DLD1 (cell line): Measurements from ENCODE around the gene PLA2G12A.
"Not testable (repeated sequence)": the region's sequence is repeated elsewhere in the genome, so short reads cannot be mapped to it uniquely, and the experiment has no call there.

Source experiments
- in situ Hi-C: cut with HindIII; loops from 2 replicates; pipeline ENCODE4 v1.10.0; 2017; ENCODE audit warnings: low sequenced_read_pairs

Gene PLA2G12A

DNA sequence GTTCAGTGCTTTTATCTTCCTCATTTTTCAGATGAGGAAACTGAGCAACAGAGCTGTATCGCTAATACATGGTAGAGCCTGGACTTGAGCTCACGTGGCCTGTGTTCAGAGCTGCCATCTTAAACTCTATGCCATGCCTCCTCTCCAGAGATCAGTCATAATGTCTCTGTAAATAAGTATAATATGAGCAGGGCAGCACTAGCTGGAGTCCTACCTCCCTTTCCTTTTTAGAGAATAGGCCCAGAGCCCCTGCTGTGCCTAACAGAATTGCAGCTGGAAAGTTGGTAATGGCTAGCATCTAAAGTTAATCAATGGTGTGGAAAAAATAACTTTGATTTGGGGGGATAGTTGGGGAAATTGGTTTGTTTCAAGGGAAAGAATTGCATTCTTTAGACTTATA, 47.0 kb downstream of the PLA2G12A start:
- in situ Hi-C loops = no loop called here

DNA sequence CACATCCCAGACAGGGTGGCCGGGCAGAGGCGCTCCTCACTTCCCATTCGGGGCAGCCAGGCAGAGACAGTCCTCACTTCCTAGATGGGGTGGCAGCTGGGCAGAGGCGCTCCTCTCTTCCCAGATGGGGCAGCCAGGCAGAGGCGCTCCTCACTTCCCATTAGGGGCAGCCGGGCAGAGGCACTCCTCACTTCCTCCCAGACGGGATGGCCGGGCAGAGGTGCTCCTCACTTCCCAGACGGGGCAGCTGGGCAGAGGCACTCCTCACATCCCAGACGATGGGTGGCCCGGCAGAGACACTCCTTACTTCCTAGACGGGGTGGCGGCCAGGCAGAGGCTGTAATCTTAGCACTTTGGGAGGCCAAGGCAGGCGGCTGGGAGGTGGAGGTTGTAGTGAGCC, 50.9 kb downstream of the PLA2G12A start:
- in situ Hi-C loops = not testable (repeated sequence)

- in situ Hi-C loops = not testable (repeated sequence)
These were observed 51.4 kb downstream of the PLA2G12A start for GRCh38 chr4:109678472-109678871.

GRCh38 chr4:109676886-109677285, 53.0 kb downstream of the PLA2G12A start:
- in situ Hi-C loops = no loop called here

DNA sequence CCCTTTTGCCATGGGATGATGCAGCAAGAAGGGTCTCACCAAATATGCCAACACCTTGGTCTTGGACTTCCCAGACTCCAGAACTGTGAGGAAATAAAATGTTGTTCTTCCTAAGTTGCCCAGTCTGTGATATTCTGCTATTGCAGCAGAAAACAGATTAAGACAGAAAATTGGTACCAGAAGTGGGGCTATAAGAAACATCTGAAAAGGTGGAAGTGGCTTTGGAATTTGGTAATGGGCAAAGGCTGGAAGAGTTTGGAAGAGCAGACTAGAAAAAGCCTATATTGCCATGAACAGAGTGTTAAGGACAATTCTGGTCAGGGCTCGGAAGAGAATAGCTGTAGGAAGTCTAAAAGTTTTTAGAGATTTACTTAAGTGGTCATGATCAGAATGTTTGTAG, 54.0 kb downstream of the PLA2G12A start:
- in situ Hi-C loops = no loop called here

DNA sequence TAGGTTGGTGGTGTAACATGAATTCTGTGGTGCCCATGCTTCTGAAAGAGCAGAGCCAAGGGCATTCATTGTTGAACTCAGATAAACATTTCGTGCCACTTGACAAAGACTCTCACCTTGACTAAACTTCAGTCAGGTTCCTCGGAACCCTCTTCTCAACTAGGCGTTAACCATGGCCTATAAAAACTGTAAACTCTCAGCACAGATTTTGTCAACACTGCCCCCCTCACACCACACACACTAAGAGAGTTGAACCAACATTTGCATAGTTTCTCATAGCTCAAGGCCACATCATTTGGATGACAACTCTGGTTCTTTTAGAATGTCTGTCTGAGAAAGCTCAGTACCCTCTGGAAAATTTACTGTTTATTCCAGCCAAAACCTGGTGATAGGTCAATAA, 54.7 kb downstream of the PLA2G12A start:
- in situ Hi-C loops = no loop called here

DNA sequence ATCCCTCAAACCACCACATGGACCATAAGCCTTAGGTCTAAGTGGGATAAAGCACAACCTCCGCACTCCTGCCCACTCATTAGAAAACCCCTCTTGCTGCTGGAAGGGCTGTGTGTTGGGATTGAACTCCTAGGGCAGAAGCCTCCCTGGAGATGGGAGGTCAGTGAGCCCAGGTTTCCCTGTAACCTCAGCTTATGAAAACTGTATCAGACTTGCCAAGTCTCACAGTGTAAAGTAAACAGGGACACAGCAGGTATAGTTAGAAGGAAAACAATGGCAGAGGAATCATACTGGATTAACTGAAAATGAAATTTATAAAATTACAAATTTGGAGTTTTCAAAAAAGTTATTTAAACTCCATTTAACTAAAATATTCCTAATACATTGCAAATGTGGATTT, 56.6 kb downstream of the PLA2G12A start:
- in situ Hi-C loops = loop anchor here (25.0 kb wide), 1 partner anchor 236 kb away; the partner anchor contains the start of gene SEC24B

DNA sequence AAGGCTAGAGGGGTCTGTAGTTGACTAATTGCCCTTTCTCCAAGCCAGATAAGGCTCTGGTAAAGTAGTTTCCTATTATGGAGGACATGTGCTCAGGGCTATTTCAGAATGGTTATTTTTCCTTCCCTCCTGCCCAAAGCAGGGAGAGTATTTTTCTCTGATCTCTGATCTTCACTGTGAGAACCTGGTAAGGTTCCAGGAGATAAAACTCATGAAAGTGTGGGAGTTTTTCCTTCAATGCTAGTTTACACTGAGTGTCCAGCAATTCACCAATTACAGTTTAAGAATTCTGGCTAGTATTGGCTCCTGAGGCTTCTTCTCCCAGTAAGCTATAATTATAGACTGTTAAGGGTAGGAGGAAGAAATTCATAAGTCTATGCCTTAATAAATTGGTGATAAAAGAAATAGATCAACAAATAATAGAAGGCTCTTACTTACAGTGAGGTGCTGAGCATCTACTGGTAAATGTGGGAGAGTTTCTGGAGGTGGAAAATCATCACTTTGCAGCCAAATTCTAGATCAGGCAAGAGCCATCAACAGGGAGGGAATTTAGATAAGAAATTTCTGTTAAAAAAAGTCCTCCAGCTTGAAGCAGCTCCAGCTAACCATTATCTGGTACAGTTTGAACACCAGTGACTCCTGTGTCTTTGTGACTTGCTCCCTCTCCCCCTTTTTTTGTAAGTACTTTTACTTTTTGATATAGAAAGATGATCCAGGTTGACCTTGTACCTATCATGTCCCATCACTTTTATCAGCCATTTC, 57.5 kb downstream of the PLA2G12A start:
- in situ Hi-C loops = loop anchor here (25.0 kb wide), 1 partner anchor 235 kb away; the partner anchor contains the start of gene SEC24B

- in situ Hi-C loops = loop anchor here (25.0 kb wide), 1 partner anchor 234 kb away; the partner anchor contains the start of gene SEC24B
These were observed 58.5 kb downstream of the PLA2G12A start for GRCh38 chr4:109671350-109671749.

GRCh38 chr4:109665783-109666485, 63.9 kb downstream of the PLA2G12A start:
- in situ Hi-C loops = loop anchor here (25.0 kb wide), 1 partner anchor 229 kb away; the partner anchor contains the start of gene SEC24B

DNA sequence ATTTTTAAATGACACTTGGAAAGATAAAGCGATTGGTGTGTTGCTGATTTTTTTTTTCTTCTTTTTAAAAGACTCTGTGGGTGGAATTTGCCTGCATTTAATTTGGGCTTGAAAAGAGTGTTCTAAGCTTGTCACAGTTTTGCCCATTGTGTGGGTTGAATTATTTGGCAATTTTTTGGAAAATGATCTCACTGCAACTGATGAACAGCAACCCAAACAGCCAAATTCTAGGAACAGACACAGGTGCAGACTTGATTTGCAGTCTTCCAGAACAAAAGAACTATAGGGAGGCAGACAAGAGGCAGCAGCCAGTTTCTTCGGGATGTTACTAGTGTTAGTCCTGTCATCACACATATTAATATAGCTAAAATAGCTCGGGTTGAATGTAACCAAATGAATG, 67.1 kb downstream of the PLA2G12A start:
- in situ Hi-C loops = loop anchor here (25.0 kb wide), 1 partner anchor 225 kb away; the partner anchor contains the start of gene SEC24B

DNA sequence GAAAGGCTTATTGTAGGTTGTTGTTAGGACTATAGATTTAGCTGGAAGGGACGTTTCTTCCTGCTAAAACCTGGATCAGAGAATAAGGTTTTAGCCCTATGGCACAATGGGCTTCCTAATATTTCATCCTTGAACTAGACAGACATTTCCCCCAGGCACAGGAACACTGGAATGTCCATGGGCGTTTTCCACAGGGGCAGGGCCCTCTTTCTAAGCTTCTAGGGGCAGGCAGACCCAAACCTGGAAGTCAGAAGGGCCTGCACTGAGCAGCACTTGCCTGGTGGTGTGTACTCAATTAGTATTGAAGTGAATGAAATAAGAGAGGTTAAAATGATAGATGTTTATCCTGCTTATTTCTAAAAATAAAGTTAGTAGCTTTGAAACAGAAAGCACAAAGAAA, 67.8 kb downstream of the PLA2G12A start:
- in situ Hi-C loops = loop anchor here (25.0 kb wide), 1 partner anchor 225 kb away; the partner anchor contains the start of gene SEC24B
